ENCODE results near the gene CUBN.

The CUBN gene

GRCh38 chr10:17109475-17110207 lies 20.0 kb downstream of the CUBN start:
- no peak for TF ChIP-seq CTCF (IDR thresholded peaks at IDR 0.05; ENCODE audit: low read depth, low read length)
- no peak overlapping the region for H3K4me3 ChIP-seq (ENCODE audit: low read depth, low read length)

- no peak for TF ChIP-seq CTCF (IDR thresholded peaks at IDR 0.05; ENCODE audit: low read depth, low read length)
Measured at GRCh38 chr10:17109046-17109445, 20.6 kb downstream of the CUBN start.

GRCh38 chr10:17106991-17107390 lies 22.6 kb downstream of the CUBN start:
- TF ChIP-seq CTCF (IDR thresholded peaks at IDR 0.05; ENCODE audit: low read depth, low read length), result no peak
- H3K4me3 ChIP-seq (ENCODE audit: low read depth, low read length), result no peak overlapping the region

More at GRCh38 chr10:17109046-17109445, 20.6 kb downstream of the CUBN start:
- H3K4me3 ChIP-seq (ENCODE audit: low read depth, low read length), result no peak overlapping the region

- no peak overlapping the region for H3K4me3 ChIP-seq (ENCODE audit: low read depth, low read length)
- TF ChIP-seq CTCF (IDR thresholded peaks at IDR 0.05; ENCODE audit: low read depth, low read length), result no peak
Measured at GRCh38 chr10:17101910-17102266, 27.7 kb downstream of the CUBN start.

DNA sequence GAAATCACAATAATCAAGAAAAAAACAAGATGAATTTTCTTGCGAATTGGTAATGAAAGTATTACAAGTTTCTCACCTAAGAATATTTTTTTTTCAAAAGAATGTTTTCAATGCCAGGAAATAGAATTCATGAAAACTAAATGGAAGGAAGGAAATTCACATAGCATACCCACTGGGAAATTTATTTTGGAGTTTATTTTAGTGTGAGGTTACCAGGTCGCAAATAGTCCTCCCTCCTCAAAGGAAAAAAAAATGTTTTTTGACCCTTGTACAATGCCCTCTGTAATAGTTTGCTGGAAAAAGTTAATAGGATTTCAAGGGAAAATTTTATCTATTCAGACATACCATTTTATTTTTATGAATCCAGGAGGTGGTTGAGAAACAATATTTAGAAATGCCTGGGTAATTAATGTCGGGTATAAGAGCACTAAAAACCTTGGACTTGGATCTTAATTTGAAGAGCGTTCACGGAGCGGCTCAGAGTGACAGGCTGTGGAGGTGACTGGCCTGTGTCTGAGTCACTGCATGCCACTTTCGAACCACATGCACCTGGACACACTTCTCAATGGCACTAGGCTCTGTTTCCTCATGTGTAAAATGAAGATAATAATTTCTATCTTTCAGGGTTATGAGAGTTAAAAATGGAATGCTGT lies 28.2 kb downstream of the CUBN start:
- no peak overlapping the region for H3K4me3 ChIP-seq (ENCODE audit: low read depth, low read length)
- TF ChIP-seq CTCF (IDR thresholded peaks at IDR 0.05; ENCODE audit: low read depth, low read length), result no peak

DNA sequence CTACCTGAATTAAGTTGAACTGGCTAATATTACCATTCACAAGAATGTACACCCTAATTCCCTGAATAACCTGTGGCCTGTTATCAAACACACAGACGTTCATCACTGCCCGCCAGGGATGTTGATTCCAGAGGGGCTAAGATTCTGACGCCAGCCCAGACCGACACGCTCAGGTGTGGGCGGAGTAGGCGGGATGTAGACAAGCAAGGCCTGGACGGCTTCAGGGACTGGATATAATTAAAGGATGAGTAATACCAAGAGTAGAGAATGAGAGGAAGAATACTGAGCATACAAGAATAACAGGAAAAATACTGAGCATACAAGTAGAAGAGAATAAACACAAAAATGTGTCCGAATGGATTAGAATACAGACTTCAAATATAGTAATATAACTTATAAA lies 29.0 kb downstream of the CUBN start:
- no peak for TF ChIP-seq CTCF (IDR thresholded peaks at IDR 0.05; ENCODE audit: low read depth, low read length)
- H3K4me3 ChIP-seq (ENCODE audit: low read depth, low read length), result no peak overlapping the region

GRCh38 chr10:17098012-17098411 lies 31.6 kb downstream of the CUBN start:
- no peak for TF ChIP-seq CTCF (IDR thresholded peaks at IDR 0.05; ENCODE audit: low read depth, low read length)
- no peak overlapping the region for H3K4me3 ChIP-seq (ENCODE audit: low read depth, low read length)
